ENCODE data around the gene ZCCHC14. TPM values are rescaled to one million over a fixed set of nuclear protein-coding genes. Genes with fewer than 3 reads are reported as not detected.

The ZCCHC14 gene
- total RNA-seq, 2 experiments from 2014 or later: 4.6 to 5.9 TPM

- ATAC-seq (no peak), DNase-seq (no peak)
- ChIA-PET POLR2A (interaction anchor here (0.7 to 1.7 kb wide), 3 partner anchors 17 to 51 kb away, joined by 3 to 8 read pairs (median 3); no protein-coding TSS in a partner anchor), CTCF (interaction anchor here (1.1 to 1.9 kb wide), 3 partner anchors 11 to 200 kb away, joined by 4 to 11 read pairs (median 8); no protein-coding TSS in a partner anchor)
- Mint-ChIP-seq H3K4me1 (ENCODE audit: low read depth) (peaks cover 21% of the 10 kb centered on the region), H3K27ac (no peak overlapping the region), H3K9me3 (no peaks in the 10 kb centered on the region), H3K36me3 (ENCODE audit: low read depth) (peaks cover 2% of the 10 kb centered on the region), H3K27me3 (no peaks in the 10 kb centered on the region), H3K4me3 (peak overlapping the region; percentile 29)
- TF ChIP-seq CTCF (IDR thresholded peaks at IDR 0.05): no peak
- intact Hi-C loops (cut with micrococcal nuclease): loop anchor here (10.0 kb wide), 1 partner anchor 59 kb away; the partner anchor contains the start of gene ZCCHC14
Observed at GRCh38 chr16:87435372-87436224, 57.2 kb downstream of the ZCCHC14 start.

- intact Hi-C loops (cut with micrococcal nuclease): loop anchor here (10.0 kb wide), 1 partner anchor 61 kb away; the partner anchor contains the start of gene ZCCHC14
- Mint-ChIP-seq H3K27ac (no peak overlapping the region), H3K4me1 (ENCODE audit: low read depth) (peaks cover 21% of the 10 kb centered on the region), H3K9me3 (no peaks in the 10 kb centered on the region), H3K36me3 (ENCODE audit: low read depth) (peaks cover 2% of the 10 kb centered on the region), H3K27me3 (no peaks in the 10 kb centered on the region), H3K4me3 (no peak overlapping the region)
- ChIA-PET CTCF (interaction anchor here (1.9 kb wide), 1 partner anchor 201 kb away, joined by 4 read pairs; no protein-coding TSS in a partner anchor), POLR2A (no interaction called here)
- TF ChIP-seq CTCF (IDR thresholded peaks at IDR 0.05): no peak
- DNase-seq: no peak
- ATAC-seq: no peak
Observed at GRCh38 chr16:87434146-87434667, 58.6 kb downstream of the ZCCHC14 start.

GRCh38 chr16:87432330-87432915 lies 60.4 kb downstream of the ZCCHC14 start:
- H3K4me3 Mint-ChIP-seq: no peak overlapping the region
- ChIA-PET CTCF (no interaction called here), POLR2A (no interaction called here)
- H3K9me3 Mint-ChIP-seq: no peaks in the 10 kb centered on the region
- ATAC-seq: no peak
- H3K36me3 Mint-ChIP-seq (ENCODE audit: low read depth): peaks cover 2% of the 10 kb centered on the region
- DNase-seq: no peak
- peaks cover 21% of the 10 kb centered on the region for H3K4me1 Mint-ChIP-seq (ENCODE audit: low read depth)
- H3K27ac Mint-ChIP-seq: no peak overlapping the region
- no peaks in the 10 kb centered on the region for H3K27me3 Mint-ChIP-seq
- TF ChIP-seq CTCF (IDR thresholded peaks at IDR 0.05): no peak
- intact Hi-C loops (cut with micrococcal nuclease): loop anchor here (10.0 kb wide), 1 partner anchor 62 kb away; the partner anchor contains the start of gene ZCCHC14

GRCh38 chr16:87431926-87432325 lies 60.9 kb downstream of the ZCCHC14 start:
- H3K4me3 Mint-ChIP-seq: no peak overlapping the region

More at GRCh38 chr16:87431926-87432325, 60.9 kb downstream of the ZCCHC14 start:
- H3K9me3 Mint-ChIP-seq: no peaks in the 10 kb centered on the region
- TF ChIP-seq CTCF (IDR thresholded peaks at IDR 0.05): no peak
- intact Hi-C loops (cut with micrococcal nuclease): loop anchor here (10.0 kb wide), 1 partner anchor 63 kb away; the partner anchor contains the start of gene ZCCHC14
- POLR2A ChIA-PET: no interaction called here
- CTCF ChIA-PET: no interaction called here
- peaks cover 20% of the 10 kb centered on the region for H3K4me1 Mint-ChIP-seq (ENCODE audit: low read depth)
- DNase-seq: no peak
- peaks cover 2% of the 10 kb centered on the region for H3K36me3 Mint-ChIP-seq (ENCODE audit: low read depth)
- H3K27ac Mint-ChIP-seq: no peak overlapping the region
- ATAC-seq: no peak
- H3K27me3 Mint-ChIP-seq: no peaks in the 10 kb centered on the region

Data from activated CD8-positive, alpha-beta T cell treated with anti-CD3 and anti-CD28 coated beads for 36 hours (primary cell).